ENCODE measurements around the gene TRPM3. TPM values are rescaled to one million over a fixed set of nuclear protein-coding genes. Genes with fewer than 3 reads are reported as not detected.

TRPM3 gene
- total and polyA plus RNA-seq, 2 of the 8 experiments (the other 6 are each of a cell fraction or from before 2014, with no cell fraction given): 2.4 to 10.9 TPM

GRCh38 chr9:70868661-70869652 is 252.5 kb downstream of the TRPM3 start:
- FAIRE-seq: no peak
- Histone ChIP-seq H3K4me1 (replicated peaks in 1 of 4; ENCODE audit: control insufficient read depth in 3 of 4, insufficient read depth in 4 of 4, low read length in 3 of 4) (no peaks in the 10 kb centered on the region), H3K4me3 (ENCODE audit: extremely low read depth in 1 of 4, insufficient read depth in 2 of 4, low read depth in 3 of 4, low read length in 4 of 4) (no peak overlapping the region), H2BK20ac (ENCODE audit: low read length) (no peak overlapping the region), H3K9ac (replicated peaks in 1 of 4; ENCODE audit: extremely low read depth in 1 of 4, low read depth in 3 of 4, low read length in 3 of 4) (0 out of 7 replicates have a peak overlapping the region, but pooled peaks of 1 of the 4 experiments have one; percentile 1), H3K36me3 (ENCODE audit: control insufficient read depth in 2 of 4, insufficient read depth in 4 of 4, low read length in 3 of 4) (no peaks in the 10 kb centered on the region), H3K4me2 (ENCODE audit: insufficient read depth in 1 of 2, low read depth in 2 of 2, low read length in 2 of 2) (no peak overlapping the region), H3K18ac (ENCODE audit: extremely low read depth, low read length) (no peak overlapping the region), H2AK5ac (ENCODE audit: low read depth, low read length) (no peak overlapping the region), H2BK15ac (ENCODE audit: low read length) (no peak overlapping the region), H3K79me1 (ENCODE audit: low read depth, low read length) (no peaks in the 10 kb centered on the region), H4K5ac (ENCODE audit: insufficient read length, low read depth, low read length) (no peak overlapping the region), H4K8ac (ENCODE audit: extremely low read depth, insufficient read depth, low read length) (no peak overlapping the region), H3K27me3 (replicated peaks in 1 of 4; ENCODE audit: control insufficient read depth in 3 of 4, extremely low read depth in 1 of 4, insufficient read depth in 3 of 4, low read length in 3 of 4) (no peaks in the 10 kb centered on the region), H3K23ac (ENCODE audit: insufficient read length) (no peak overlapping the region), H4K91ac (replicated peaks; ENCODE audit: insufficient read length, low read length) (no peak overlapping the region), H3K14ac (ENCODE audit: insufficient read length) (no peak overlapping the region), H2AFZ (ENCODE audit: low read length) (no peak overlapping the region), H3K4ac (replicated peaks; ENCODE audit: insufficient read length, low read depth, low read length) (no peak overlapping the region), H2BK120ac (replicated peaks; ENCODE audit: low read depth, low read length) (no peak overlapping the region), H3K56ac (replicated peaks; ENCODE audit: insufficient read length, low read depth, low read length) (no peak overlapping the region), H3K9me3 (ENCODE audit: insufficient read depth in 2 of 2, low read depth in 1 of 2, low read length in 1 of 2) (no peaks in the 10 kb centered on the region; a peak in 1 of 4 replicates), H2BK12ac (ENCODE audit: low read depth, low read length) (no peak overlapping the region), H3K27ac (ENCODE audit: low read depth, low read length) (no peak overlapping the region), H3K79me2 (ENCODE audit: control insufficient read depth in 1 of 2, insufficient read depth in 2 of 2, low read length in 2 of 2) (no peaks in the 10 kb centered on the region), H3K23me2 (ENCODE audit: low read depth, low read length) (no peaks in the 10 kb centered on the region; the same call in 1 of the 2 replicates), H4K20me1 (replicated peaks in 1 of 2; ENCODE audit: control insufficient read depth in 1 of 2, insufficient read depth in 2 of 2, low read length in 2 of 2) (no peaks in the 10 kb centered on the region), H2BK5ac (ENCODE audit: low read depth, low read length) (no peak overlapping the region)
- ChIA-PET POLR2A (ENCODE audit: partially characterized antibody) (no interaction called here), CTCF (ENCODE audit: partially characterized antibody) (no interaction called here)
- no peak for DNase-seq (ENCODE audit: low read depth in 1 of 2, low spot score in 2 of 2)
- 87% methylated on average over 12 of the region's 15 CpGs; no CpG with 5 or more reads in 1 of the 2 experiments for whole genome bisulfite sequencing, 2 experiments (ENCODE audit: extremely low coverage in 1 of 2, insufficient coverage in 1 of 2, insufficient read length in 1 of 2, insufficient replicate concordance in 2 of 2, low coverage in 1 of 2, low lambda C conversion rate in 2 of 2, missing lambda C conversion rate in 1 of 2)
- TF ChIP-seq TEAD4 (IDR thresholded peaks at IDR 0.05; ENCODE audit: low read depth, low read length): 0 out of 2 replicates have a peak, but pooled peaks have one; percentile 15
- no peak for TF ChIP-seq SIRT6 (IDR thresholded peaks at IDR 0.05; ENCODE audit: low read length)

Measured in H1 (cell line).